ENCODE measurements around the gene RAD23B.

RAD23B gene

GRCh38 chr9:107308461-107308860, 25.4 kb downstream of the RAD23B start:
- Histone ChIP-seq H3K9me3 (no peaks in the 10 kb centered on the region), H3K4me1 (ENCODE audit: control insufficient read depth in 1 of 2, insufficient read depth in 1 of 2, low read depth in 1 of 2, low read length in 1 of 2) (no peaks in the 10 kb centered on the region), H3K4me3 (ENCODE audit: low read depth in 1 of 2, low read length in 1 of 2) (no peak overlapping the region), H3K36me3 (peaks cover 62% of the 10 kb centered on the region), H3K27ac (no peak overlapping the region), H3K27me3 (no peaks in the 10 kb centered on the region)
- no peak for TF ChIP-seq CTCF (IDR thresholded peaks at IDR 0.05)

- Histone ChIP-seq H3K4me3 (ENCODE audit: low read depth in 1 of 2, low read length in 1 of 2) (no peak overlapping the region), H3K27me3 (no peaks in the 10 kb centered on the region), H3K4me1 (ENCODE audit: control insufficient read depth in 1 of 2, insufficient read depth in 1 of 2, low read depth in 1 of 2, low read length in 1 of 2) (no peaks in the 10 kb centered on the region), H3K27ac (no peak overlapping the region), H3K36me3 (peaks cover 65% of the 10 kb centered on the region), H3K9me3 (no peaks in the 10 kb centered on the region)
- TF ChIP-seq CTCF (IDR thresholded peaks at IDR 0.05), result no peak
Measured at GRCh38 chr9:107309271-107309670, 26.2 kb downstream of the RAD23B start.

GRCh38 chr9:107312376-107313050, 29.4 kb downstream of the RAD23B start:
- Histone ChIP-seq H3K4me3 (ENCODE audit: low read depth in 1 of 2, low read length in 1 of 2) (no peak overlapping the region), H3K27ac (no peak overlapping the region), H3K27me3 (no peaks in the 10 kb centered on the region), H3K4me1 (ENCODE audit: control insufficient read depth in 1 of 2, insufficient read depth in 1 of 2, low read depth in 1 of 2, low read length in 1 of 2) (peaks cover 13 to 15% of the 10 kb centered on the region in 2 experiments), H3K36me3 (peaks cover 43% of the 10 kb centered on the region), H3K9me3 (no peaks in the 10 kb centered on the region)
- TF ChIP-seq CTCF (IDR thresholded peaks at IDR 0.05), result no peak

GRCh38 chr9:107313555-107314096, 30.5 kb downstream of the RAD23B start:
- H3K27me3 ChIP-seq, result no peaks in the 10 kb centered on the region
- TF ChIP-seq CTCF (IDR thresholded peaks at IDR 0.05), result no peak
- H3K9me3 ChIP-seq, result no peaks in the 10 kb centered on the region
- H3K27ac ChIP-seq, result peak overlapping the region; percentile 21
- no peak overlapping the region for H3K4me3 ChIP-seq (ENCODE audit: low read depth in 1 of 2, low read length in 1 of 2)
- H3K4me1 ChIP-seq (ENCODE audit: control insufficient read depth in 1 of 2, insufficient read depth in 1 of 2, low read depth in 1 of 2, low read length in 1 of 2), result peaks cover 18% of the 10 kb centered on the region in 2 experiments
- peaks cover 32% of the 10 kb centered on the region for H3K36me3 ChIP-seq

GRCh38 chr9:107314763-107315162, 31.7 kb downstream of the RAD23B start:
- Histone ChIP-seq H3K4me3 (ENCODE audit: low read depth in 1 of 2, low read length in 1 of 2) (no peak overlapping the region), H3K9me3 (no peaks in the 10 kb centered on the region), H3K36me3 (peaks cover 27% of the 10 kb centered on the region), H3K4me1 (ENCODE audit: control insufficient read depth in 1 of 2, insufficient read depth in 1 of 2, low read depth in 1 of 2, low read length in 1 of 2) (peaks cover 18% of the 10 kb centered on the region in 2 experiments), H3K27ac (no peak overlapping the region), H3K27me3 (no peaks in the 10 kb centered on the region)
- TF ChIP-seq CTCF (IDR thresholded peaks at IDR 0.05), result no peak

Data from neutrophil (primary cell).